ENCODE data around the gene TBX18.

GRCh38 chr6:84669945-84670344 lies 94.5 kb downstream of the TBX18 start:
- TF ChIP-seq CTCF (IDR thresholded peaks at IDR 0.05 in 2 of 3, conservative IDR thresholded peaks at IDR 0.05 in 1 of 3; ENCODE audit: insufficient read depth in 2 of 3, low read depth in 1 of 3, low read length in 3 of 3) (no peak), POLR2AphosphoS5 (IDR thresholded peaks at IDR 0.05; ENCODE audit: control insufficient read depth, insufficient read depth, low read depth, low read length) (no peak), CREB5 (CRISPR knock-in tag; IDR thresholded peaks at IDR 0.05) (no peak), MEF2A (IDR thresholded peaks at IDR 0.05; ENCODE audit: control insufficient read depth, low read depth, low read length) (no peak), NCOA4 (IDR thresholded peaks at IDR 0.05; ENCODE audit: partially characterized antibody) (no peak), STAT6 (CRISPR knock-in tag; IDR thresholded peaks at IDR 0.05) (no peak), HMGXB4 (CRISPR knock-in tag; IDR thresholded peaks at IDR 0.05) (no peak)
